SU-DHL-6 (cell line): ENCODE data around the gene TMA7.
A peak's percentile ranks its signal among the peaks of the same experiment; 100 is the strongest.

ENCODE experiments used
- H2AFZ ChIP-seq: fragments of 200-600 bp; sonication (generic); 2 replicates; pipeline ENCODE4 v1.6.1; 2014; ENCODE audit warnings: low read depth, mild to moderate bottlenecking, moderate library complexity, mixed read lengths, antibody characterized with exemption, low read length; ENCODE audit not compliant: severe bottlenecking
- H3F3A ChIP-seq: fragments of 200-600 bp; shearing (Covaris generic); 2 replicates; pipeline ENCODE4 v1.6.0; 2016; ENCODE audit warnings: antibody characterized with exemption, mild to moderate bottlenecking; ENCODE audit not compliant: insufficient read depth
- H3K27ac ChIP-seq: fragments of 200-600 bp; sonication (generic); 2 replicates; pipeline ENCODE4 v1.5.1; 2016; ENCODE audit warnings: low read depth, mild to moderate bottlenecking, low read length, moderate library complexity, mixed read lengths
- H3K27me3 ChIP-seq: fragments of 200-600 bp; sonication (generic), shearing (Covaris generic); 2 replicates; pipeline ENCODE4 v1.6.0; 2014; ENCODE audit warnings: mild to moderate bottlenecking, low read length
- H3K36me3 ChIP-seq: fragments of 200-600 bp; sonication (generic); 2 replicates; pipeline ENCODE4 v1.6.1; 2014; ENCODE audit warnings: mild to moderate bottlenecking, low read length, mixed read lengths
- H3K4me2 ChIP-seq: fragments of 300-600, 200-600 bp; shearing (Covaris generic), sonication (generic); 2 replicates; pipeline ENCODE4 v1.6.0; 2014; ENCODE audit warnings: low read length, low read depth, mild to moderate bottlenecking; ENCODE audit not compliant: poor library complexity, severe bottlenecking
- H3K4me3 ChIP-seq: fragments of 200-600 bp; sonication (generic); 2 replicates; pipeline ENCODE4 v1.5.1; 2014; ENCODE audit warnings: antibody characterized with exemption, low read length, mild to moderate bottlenecking, mixed read lengths; ENCODE audit not compliant: insufficient read depth, poor library complexity, severe bottlenecking
- H3K79me2 ChIP-seq: fragments of 200-600 bp; sonication (generic); 2 replicates; pipeline ENCODE4 v1.6.1; 2014; ENCODE audit warnings: mild to moderate bottlenecking, low read length, moderate library complexity; ENCODE audit not compliant: insufficient read depth
- H3K9ac ChIP-seq: fragments of 200-600 bp; sonication (generic); 2 replicates; pipeline ENCODE4 v1.7.0; 2014; ENCODE audit warnings: mild to moderate bottlenecking, low read length
- H3K9me2 ChIP-seq: fragments of 200-600 bp; sonication (generic); replicated peaks from 2 replicates; pipeline ENCODE4 v1.6.1; 2014; ENCODE audit warnings: low read length; ENCODE audit not compliant: insufficient read depth
- H3K9me3 ChIP-seq: fragments of 200-600 bp; sonication (generic); 2 replicates; pipeline ENCODE4 v1.6.1; 2014; ENCODE audit warnings: low read length, mixed read lengths; ENCODE audit not compliant: insufficient read depth
- H4K20me1 ChIP-seq: fragments of 200-600 bp; sonication (generic); 2 replicates; pipeline ENCODE4 v1.6.1; 2014; ENCODE audit warnings: low read depth, mild to moderate bottlenecking, antibody characterized with exemption, low read length, moderate library complexity, mixed read lengths
- EZH2phosphoT487 ChIP-seq: fragments of 200-600 bp; sonication (generic), shearing (Covaris generic); conservative IDR thresholded peaks from 2 replicates; pipeline ENCODE4 v1.6.1; 2018; ENCODE audit warnings: mild to moderate bottlenecking, antibody characterized with exemption, low read length, moderate library complexity, mixed read lengths
- TF ChIP-seq, protein P1 (sequence below): fragments of 200-600 bp; sonication (generic); IDR thresholded peaks from one replicate; pipeline ENCODE4 v1.5.1; 2017; ENCODE audit warnings: antibody characterized with exemption, mild to moderate bottlenecking, low read length, moderate library complexity; ENCODE audit not compliant: insufficient read depth, poor library complexity, severe bottlenecking

Gene TMA7

DNA sequence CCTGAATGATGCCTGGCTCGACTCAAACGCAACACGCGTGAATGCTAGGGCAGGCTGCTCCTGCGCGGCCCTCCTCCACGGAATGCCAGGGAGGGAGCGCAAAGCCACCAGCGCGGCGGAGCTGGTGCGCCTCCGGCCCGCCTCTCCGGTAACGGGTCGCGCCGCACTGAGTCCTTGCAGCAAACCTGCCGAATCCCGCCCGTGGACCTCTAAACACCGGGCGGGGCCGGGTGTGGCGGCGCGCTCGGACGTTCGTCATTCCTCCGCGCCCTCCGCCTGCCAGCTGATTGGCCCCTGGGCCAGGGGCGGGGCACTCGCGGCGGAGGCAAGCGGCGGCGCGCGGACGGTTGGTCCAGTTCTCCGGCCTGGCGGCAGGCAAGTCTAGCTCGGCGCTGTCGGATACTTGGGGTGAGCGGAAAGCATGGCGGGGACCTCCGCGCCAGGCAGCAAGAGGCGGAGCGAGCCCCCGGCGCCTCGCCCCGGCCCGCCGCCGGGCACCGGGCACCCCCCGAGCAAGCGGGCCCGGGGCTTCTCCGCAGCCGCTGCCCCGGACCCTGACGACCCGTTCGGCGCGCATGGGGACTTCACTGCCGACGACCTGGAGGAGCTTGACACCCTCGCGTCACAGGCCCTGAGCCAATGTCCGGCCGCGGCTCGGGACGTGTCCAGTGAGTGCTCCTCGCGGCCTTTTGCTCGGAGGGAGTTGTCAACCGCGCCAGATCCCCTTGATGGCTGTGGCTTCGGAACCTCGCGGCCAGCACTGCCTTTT, 6.6 kb downstream of the TMA7 start, which contains the start of gene ATRIP:
Gene ATRIP, plus strand, starts transcription at position 313 of the 769 bp plus-strand sequence. Its CDS starts 109 bp downstream, at position 422.
- H3K9me3 ChIP-seq = no peaks in the 10 kb centered on the region
- peak within 1 kb of the TSS; percentile 71 for H2AFZ ChIP-seq
- no peaks in the 10 kb centered on the region for H3K27me3 ChIP-seq
- H3K4me2 ChIP-seq = peak within 1 kb of the TSS; percentile 87
- peaks cover 31% of the 10 kb centered on the region for H3F3A ChIP-seq
- peaks cover 21% of the 10 kb centered on the region for H3K79me2 ChIP-seq
- no peaks in the 10 kb centered on the region for H4K20me1 ChIP-seq
- H3K9me2 ChIP-seq = no peaks in the 10 kb centered on the region
- TF ChIP-seq, protein P1, sequence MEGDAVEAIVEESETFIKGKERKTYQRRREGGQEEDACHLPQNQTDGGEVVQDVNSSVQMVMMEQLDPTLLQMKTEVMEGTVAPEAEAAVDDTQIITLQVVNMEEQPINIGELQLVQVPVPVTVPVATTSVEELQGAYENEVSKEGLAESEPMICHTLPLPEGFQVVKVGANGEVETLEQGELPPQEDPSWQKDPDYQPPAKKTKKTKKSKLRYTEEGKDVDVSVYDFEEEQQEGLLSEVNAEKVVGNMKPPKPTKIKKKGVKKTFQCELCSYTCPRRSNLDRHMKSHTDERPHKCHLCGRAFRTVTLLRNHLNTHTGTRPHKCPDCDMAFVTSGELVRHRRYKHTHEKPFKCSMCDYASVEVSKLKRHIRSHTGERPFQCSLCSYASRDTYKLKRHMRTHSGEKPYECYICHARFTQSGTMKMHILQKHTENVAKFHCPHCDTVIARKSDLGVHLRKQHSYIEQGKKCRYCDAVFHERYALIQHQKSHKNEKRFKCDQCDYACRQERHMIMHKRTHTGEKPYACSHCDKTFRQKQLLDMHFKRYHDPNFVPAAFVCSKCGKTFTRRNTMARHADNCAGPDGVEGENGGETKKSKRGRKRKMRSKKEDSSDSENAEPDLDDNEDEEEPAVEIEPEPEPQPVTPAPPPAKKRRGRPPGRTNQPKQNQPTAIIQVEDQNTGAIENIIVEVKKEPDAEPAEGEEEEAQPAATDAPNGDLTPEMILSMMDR = no peak
- TF ChIP-seq EZH2phosphoT487 = no peak
- H3K9ac ChIP-seq = peak within 1 kb of the TSS; percentile 85
- H3K27ac ChIP-seq = peak within 1 kb of the TSS; percentile 8; the same call in 1 of the 2 replicates
- 0 out of 2 replicates have a peak, but pooled peaks cover 3% of the 10 kb centered on the region for H3K36me3 ChIP-seq
- H3K4me3 ChIP-seq = peak within 1 kb of the TSS; percentile 93

DNA sequence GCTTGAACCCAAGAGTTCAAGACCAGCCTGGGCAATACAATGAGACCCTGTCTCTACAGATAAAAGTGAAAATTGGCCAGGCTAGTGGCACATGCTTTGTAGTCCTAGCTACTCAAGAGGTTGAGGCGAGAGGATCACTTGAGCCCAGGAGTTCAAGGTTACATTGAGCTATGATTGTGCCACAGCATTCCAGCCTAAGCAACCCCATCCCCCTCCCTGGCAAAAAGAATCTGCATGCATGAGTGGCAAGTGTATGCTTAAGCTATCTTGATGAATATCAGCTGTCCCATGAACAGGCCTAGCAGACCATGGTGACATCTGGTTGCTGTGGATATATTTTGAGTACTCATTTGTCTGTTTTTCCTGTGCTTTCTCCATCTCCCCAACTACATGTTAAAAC, 11.2 kb downstream of the TMA7 start:
- Histone ChIP-seq H3K9ac (no peak overlapping the region), H3K4me3 (no peak overlapping the region), H3K9me3 (no peaks in the 10 kb centered on the region), H2AFZ (no peak overlapping the region), H3K9me2 (no peaks in the 10 kb centered on the region), H3K27ac (no peak overlapping the region), H3F3A (no peaks in the 10 kb centered on the region), H3K4me2 (no peak overlapping the region), H3K27me3 (no peaks in the 10 kb centered on the region), H3K36me3 (peaks cover 10% of the 10 kb centered on the region; the same call in 1 of the 2 replicates), H4K20me1 (no peaks in the 10 kb centered on the region), H3K79me2 (peaks cover 12% of the 10 kb centered on the region)
- TF ChIP-seq, protein P1 = no peak
- no peak for TF ChIP-seq EZH2phosphoT487

DNA sequence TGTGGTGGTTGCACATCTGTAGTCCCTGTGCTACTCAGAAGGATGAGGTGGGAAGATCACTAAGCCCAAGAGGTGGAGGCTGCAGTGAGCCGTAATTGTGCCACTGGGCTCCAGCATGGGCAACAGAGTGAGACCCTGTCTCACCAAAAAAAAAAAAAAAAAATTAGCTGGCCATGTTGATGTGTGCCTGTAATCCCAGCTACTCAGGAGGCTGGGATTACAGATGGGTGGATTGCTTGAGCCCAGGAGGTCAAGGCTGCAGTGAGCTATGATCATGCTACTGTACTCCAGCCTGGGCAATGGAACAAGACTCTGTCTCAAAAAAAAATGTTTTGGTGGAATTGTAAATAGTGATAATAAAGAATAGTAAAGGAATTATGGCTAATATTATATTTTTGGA, 16.4 kb downstream of the TMA7 start:
- H3K36me3 ChIP-seq = peaks cover 19% of the 10 kb centered on the region; the same call in 1 of the 2 replicates
- no peak overlapping the region for H3K4me2 ChIP-seq
- no peak overlapping the region for H3K9ac ChIP-seq
- no peak overlapping the region for H2AFZ ChIP-seq
- H3K4me3 ChIP-seq = no peak overlapping the region
- H4K20me1 ChIP-seq = no peaks in the 10 kb centered on the region
- H3K9me3 ChIP-seq = no peaks in the 10 kb centered on the region
- no peaks in the 10 kb centered on the region for H3K9me2 ChIP-seq
- H3K79me2 ChIP-seq = no peaks in the 10 kb centered on the region
- no peaks in the 10 kb centered on the region for H3F3A ChIP-seq
- TF ChIP-seq, protein P1 = no peak
- TF ChIP-seq EZH2phosphoT487 = no peak
- no peaks in the 10 kb centered on the region for H3K27me3 ChIP-seq
- H3K27ac ChIP-seq = no peak overlapping the region
